GM12874 (cell line): ENCODE results near the gene CDX1.

Experiments used
- TF ChIP-seq, protein P1 (sequence below): IDR thresholded peaks from 2 replicates; pipeline ENCODE4 v1.5.1; 2011; ENCODE audit warnings: low read depth, mild to moderate bottlenecking, control low read depth, low read length, moderate library complexity; ENCODE audit not compliant: insufficient read depth

Gene CDX1

DNA sequence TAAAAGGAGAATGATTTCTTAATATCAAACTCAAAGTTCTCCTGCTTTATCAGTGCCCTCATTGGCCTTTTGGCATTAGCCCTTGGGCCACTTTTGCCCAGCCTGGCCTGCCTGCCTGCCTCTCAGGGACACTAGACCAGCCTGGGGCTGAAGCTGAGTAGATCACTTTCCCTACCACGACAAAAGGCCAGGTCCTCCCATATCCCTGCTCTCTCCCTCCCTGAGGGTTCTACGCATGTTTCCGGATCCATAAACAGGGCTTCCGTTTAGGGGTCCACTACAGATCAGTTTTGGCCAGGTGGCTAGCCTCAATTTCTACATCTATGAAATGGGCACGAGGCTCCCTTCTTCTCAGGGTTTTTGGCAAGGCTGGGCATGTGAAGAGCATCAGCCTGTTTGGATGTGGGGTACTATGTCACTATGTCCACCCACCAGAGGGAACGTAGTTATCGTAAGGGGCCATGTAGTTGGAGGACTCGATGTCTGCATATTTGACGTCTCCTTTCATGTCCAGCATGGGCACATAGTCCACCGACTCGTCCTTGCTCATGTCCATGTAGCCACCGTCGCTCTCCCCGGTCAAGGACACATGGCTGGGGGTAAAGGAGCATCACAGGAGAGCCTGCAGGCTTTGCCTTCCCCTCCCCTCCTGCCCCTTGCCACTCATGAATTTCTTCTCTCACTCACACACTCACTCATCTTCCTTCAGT is 45.0 kb upstream of the CDX1 start:
- TF ChIP-seq, protein P1, sequence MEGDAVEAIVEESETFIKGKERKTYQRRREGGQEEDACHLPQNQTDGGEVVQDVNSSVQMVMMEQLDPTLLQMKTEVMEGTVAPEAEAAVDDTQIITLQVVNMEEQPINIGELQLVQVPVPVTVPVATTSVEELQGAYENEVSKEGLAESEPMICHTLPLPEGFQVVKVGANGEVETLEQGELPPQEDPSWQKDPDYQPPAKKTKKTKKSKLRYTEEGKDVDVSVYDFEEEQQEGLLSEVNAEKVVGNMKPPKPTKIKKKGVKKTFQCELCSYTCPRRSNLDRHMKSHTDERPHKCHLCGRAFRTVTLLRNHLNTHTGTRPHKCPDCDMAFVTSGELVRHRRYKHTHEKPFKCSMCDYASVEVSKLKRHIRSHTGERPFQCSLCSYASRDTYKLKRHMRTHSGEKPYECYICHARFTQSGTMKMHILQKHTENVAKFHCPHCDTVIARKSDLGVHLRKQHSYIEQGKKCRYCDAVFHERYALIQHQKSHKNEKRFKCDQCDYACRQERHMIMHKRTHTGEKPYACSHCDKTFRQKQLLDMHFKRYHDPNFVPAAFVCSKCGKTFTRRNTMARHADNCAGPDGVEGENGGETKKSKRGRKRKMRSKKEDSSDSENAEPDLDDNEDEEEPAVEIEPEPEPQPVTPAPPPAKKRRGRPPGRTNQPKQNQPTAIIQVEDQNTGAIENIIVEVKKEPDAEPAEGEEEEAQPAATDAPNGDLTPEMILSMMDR = no peak

DNA sequence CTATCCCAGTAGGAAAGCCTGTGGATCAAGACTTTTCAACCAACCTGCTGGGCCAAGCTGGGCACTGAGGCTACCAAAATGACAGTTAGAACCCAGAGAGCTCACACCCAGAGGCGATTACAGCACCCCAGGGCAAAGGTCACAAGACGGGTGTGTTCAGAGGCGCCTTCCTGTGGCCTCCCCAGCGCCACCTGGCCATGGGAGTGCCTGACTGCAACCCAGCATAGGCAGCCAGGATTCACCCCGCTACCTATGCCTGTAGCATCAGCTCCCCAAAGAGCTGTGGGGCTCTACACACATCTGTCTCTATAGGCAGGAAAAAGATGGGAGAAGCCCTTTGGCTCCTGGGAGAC is 44.4 kb upstream of the CDX1 start:
- TF ChIP-seq, protein P1 = peak; percentile 58

DNA sequence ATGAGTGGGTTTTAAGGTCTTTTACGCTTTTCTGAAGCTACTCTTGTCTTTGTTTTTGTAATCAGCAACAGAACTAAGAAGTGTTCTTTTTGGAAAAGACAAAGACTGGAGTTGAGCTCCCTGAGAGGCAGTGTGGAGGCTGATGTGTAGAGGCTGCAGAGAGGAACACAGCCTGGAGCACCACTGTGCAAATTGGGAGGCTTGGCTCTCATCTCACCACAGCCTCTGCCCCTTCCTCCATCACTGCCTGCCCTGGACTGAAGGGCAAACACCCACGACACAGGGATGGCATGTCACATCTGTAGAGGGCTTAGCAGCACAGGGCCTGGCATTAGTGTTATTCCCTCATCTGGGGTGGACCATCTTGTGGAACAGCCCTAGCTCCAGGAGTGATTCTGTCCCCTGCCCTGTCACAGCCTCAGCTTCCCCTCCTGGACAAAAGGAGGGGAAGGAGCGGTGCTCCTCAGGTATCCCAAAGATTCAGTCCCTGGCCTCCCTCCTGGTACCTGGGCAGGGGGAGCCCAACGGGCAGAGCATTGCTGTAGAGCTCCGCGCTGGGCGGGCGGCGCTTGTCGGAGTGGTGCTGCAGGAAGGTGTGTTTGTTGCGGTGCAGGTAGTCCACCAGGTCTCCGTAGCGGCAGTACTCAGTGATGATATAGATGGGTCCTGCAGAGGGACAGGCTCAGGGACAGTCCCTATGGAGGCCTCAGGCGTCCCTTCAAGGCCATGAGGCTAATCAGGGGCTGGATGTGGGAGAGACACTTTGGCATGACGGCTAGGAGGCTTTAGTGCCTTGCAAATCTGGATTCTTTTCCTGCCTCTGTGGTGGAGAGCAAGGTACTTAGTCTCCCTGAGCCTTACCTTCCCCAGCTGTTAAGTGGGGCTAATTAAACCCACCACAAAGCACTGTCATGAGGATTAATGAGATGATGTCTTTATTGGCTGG is 43.8 kb upstream of the CDX1 start:
- TF ChIP-seq, protein P1 = no peak

DNA sequence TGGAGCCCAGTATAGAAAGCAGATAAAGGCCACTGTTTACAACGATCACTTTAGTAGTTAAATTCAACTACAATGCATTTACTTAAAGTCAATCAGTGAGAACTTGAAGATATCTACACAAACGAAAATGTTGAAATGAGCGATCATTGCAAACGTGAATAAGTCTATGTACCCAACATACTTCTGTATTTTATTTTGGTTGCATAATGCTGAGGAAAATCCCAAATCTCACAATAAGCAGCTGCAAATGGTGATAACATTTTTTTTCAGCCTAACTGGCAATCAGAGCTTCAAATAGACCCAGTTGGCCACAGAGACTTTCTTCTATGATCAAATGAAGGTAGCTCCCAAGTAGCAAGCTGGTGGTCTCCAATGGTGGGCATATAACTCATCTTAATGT is 43.0 kb upstream of the CDX1 start:
- TF ChIP-seq, protein P1 = no peak

DNA sequence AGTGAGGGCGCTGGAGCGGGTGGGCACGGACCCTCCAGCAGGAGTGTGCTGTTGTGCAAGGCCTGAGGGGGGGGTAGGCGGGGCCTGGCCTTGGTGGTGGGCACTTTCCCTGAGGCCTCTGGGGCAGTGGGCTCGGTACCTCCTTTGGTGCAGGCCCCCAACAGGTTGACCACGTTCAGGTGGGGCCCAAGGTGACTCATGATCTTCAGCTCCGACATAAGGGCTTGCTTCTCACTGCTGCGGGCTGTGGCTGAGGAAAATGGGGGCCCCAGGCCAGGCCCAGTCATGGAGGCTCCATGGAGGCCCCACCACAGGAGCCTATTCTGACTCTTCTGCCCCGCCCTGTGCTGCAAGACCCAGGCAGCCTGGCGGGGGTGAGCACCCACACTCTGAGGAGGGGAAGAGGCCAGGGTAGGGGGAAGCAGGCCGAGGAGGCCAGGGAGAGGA is 42.4 kb upstream of the CDX1 start:
- TF ChIP-seq, protein P1 = no peak

DNA sequence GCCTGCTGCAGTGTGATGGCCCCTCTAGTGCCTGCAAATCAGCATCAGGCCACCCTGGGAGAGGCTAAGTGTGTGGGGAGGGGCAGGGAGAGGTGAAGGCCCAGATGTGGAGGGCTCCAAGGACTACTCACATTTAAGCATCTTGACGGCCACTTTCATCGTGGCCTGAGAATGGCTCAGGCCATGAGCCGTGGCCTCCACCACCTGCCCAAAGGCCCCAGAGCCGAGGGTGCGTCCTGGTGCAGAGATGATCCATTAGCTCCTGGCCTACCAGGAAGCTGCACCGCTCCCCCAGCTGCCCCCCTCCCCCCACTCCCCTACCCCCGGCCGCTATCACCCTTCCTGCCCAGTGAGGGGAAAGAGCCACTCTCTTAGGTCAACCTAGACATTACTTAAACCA is 42.0 kb upstream of the CDX1 start:
- TF ChIP-seq, protein P1 = no peak

DNA sequence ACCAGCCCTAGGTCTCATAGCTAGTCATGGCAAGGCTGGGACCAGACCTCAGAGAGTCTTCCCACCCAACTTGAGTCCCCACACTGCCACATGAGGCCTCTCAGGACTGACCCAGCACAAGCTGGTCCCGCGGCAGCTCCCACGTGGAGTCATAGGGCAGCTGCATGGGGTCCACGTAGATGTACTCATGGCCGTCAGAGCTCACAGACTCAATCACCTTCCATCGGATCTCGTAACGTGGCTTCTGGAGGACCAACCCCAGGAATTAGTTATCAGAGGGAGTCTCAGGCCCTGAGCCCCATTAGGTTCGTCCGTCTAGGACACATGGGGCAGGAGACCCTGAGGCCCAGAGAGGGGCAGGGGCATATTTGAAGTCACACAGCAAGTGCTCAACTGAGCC is 41.2 kb upstream of the CDX1 start:
- TF ChIP-seq, protein P1 = no peak
